Mesenchymal stem cell (in vitro differentiated cells and primary cell): Measurements from ENCODE around the gene CNTNAP2.

Experiments used
- DNase-seq: peaks from one replicate; pipeline ENCODE4 v3.0.0-alpha.2; 2013
- H2AFZ ChIP-seq: one replicate; pipeline ENCODE4 v1.6.1; 2013; ENCODE audit warnings: low read depth, mild to moderate bottlenecking, control low read depth, inconsistent platforms, low read length, moderate library complexity
- H2AK5ac ChIP-seq: 2 replicates; pipeline ENCODE4 v1.6.1; 2013; ENCODE audit warnings: low read length, moderate library complexity, mild to moderate bottlenecking, inconsistent platforms; ENCODE audit not compliant: severe bottlenecking
- H2BK120ac ChIP-seq: one replicate; pipeline ENCODE4 v1.6.1; 2013; ENCODE audit warnings: low read depth, mild to moderate bottlenecking, inconsistent platforms, low read length, moderate library complexity
- H2BK12ac ChIP-seq, 2 experiments: one replicate each; pipeline ENCODE4 v1.6.1; 2013; ENCODE audit warnings: inconsistent platforms in 2 of 2, low read length in 2 of 2, mild to moderate bottlenecking in 2 of 2, moderate library complexity in 2 of 2, control low read depth in 1 of 2
- H2BK15ac ChIP-seq: one replicate; pipeline ENCODE4 v1.6.1; 2013; ENCODE audit warnings: mild to moderate bottlenecking, low read depth, inconsistent platforms; ENCODE audit not compliant: poor library complexity, severe bottlenecking
- H2BK5ac ChIP-seq: 2 replicates; pipeline ENCODE4 v1.6.1; 2013; ENCODE audit warnings: low read depth, mild to moderate bottlenecking, low read length, control low read depth, inconsistent platforms; ENCODE audit not compliant: poor library complexity, severe bottlenecking
- H3K14ac ChIP-seq, 2 experiments: one replicate each; pipeline ENCODE4 v1.6.1; 2013; ENCODE audit warnings: inconsistent platforms in 2 of 2, low read length in 2 of 2, control low read depth in 1 of 2, mild to moderate bottlenecking in 1 of 2, moderate library complexity in 1 of 2
- H3K18ac ChIP-seq, 2 experiments: one replicate each; pipeline ENCODE4 v1.6.1; 2013; ENCODE audit warnings: inconsistent platforms in 2 of 2, low read length in 2 of 2, control low read depth in 1 of 2, low read depth in 1 of 2, mild to moderate bottlenecking in 1 of 2
- H3K23ac ChIP-seq, 2 experiments: one replicate each; pipeline ENCODE4 v1.6.1; 2013; ENCODE audit warnings: inconsistent platforms in 2 of 2, low read length in 2 of 2, mild to moderate bottlenecking in 2 of 2, moderate library complexity in 2 of 2, control low read depth in 1 of 2
- H3K27ac ChIP-seq: 2 replicates; pipeline ENCODE4 v1.5.1; 2013; ENCODE audit warnings: mild to moderate bottlenecking, moderate library complexity, low read length, control low read depth, inconsistent platforms; ENCODE audit not compliant: poor library complexity, severe bottlenecking
- H3K27me3 ChIP-seq, 2 experiments: 2 replicates each; pipeline versions ENCODE4 v1.6.1 to v1.7.0; 2013; ENCODE audit warnings: low read length in 2 of 2, mild to moderate bottlenecking in 2 of 2, moderate library complexity in 2 of 2, control low read depth in 1 of 2, inconsistent platforms in 1 of 2; ENCODE audit not compliant: control insufficient read depth in 1 of 2, insufficient read depth in 1 of 2
- H3K36me3 ChIP-seq, 2 experiments: 2 replicates each; pipeline versions ENCODE4 v1.6.1 to v1.7.0; 2013; ENCODE audit warnings: low read length in 2 of 2, control low read depth in 1 of 2, inconsistent platforms in 1 of 2, low read depth in 1 of 2, mild to moderate bottlenecking in 1 of 2; ENCODE audit not compliant: insufficient read depth in 2 of 2, control insufficient read depth in 1 of 2
- H3K4ac ChIP-seq, 2 experiments: one replicate each; pipeline ENCODE4 v1.6.1; 2013; ENCODE audit warnings: inconsistent platforms in 2 of 2, low read length in 2 of 2, mild to moderate bottlenecking in 2 of 2, moderate library complexity in 2 of 2, control low read depth in 1 of 2, low read depth in 1 of 2
- H3K4me1 ChIP-seq: 2 replicates; pipeline ENCODE4 v1.6.1; 2013; ENCODE audit warnings: low read depth, low read length, control low read depth; ENCODE audit not compliant: control insufficient read depth, insufficient read depth
- H3K4me2 ChIP-seq: 2 replicates; pipeline ENCODE4 v1.6.1; 2013; ENCODE audit warnings: low read length, mild to moderate bottlenecking, inconsistent platforms; ENCODE audit not compliant: poor library complexity, severe bottlenecking
- H3K4me3 ChIP-seq, 2 experiments: 2 replicates each; pipeline versions ENCODE4 v1.5.1 to v1.7.0; 2013; ENCODE audit warnings: low read length in 2 of 2, mild to moderate bottlenecking in 2 of 2, control low read depth in 1 of 2, low read depth in 1 of 2; ENCODE audit not compliant: insufficient read depth in 1 of 2
- H3K79me1 ChIP-seq: replicated peaks from 2 replicates; pipeline ENCODE4 v1.6.1; 2013; ENCODE audit warnings: mild to moderate bottlenecking, control low read depth, low read length, inconsistent platforms; ENCODE audit not compliant: poor library complexity, severe bottlenecking
- H3K9ac ChIP-seq: 2 replicates; pipeline ENCODE4 v1.7.0; 2013; ENCODE audit warnings: mild to moderate bottlenecking, low read length, moderate library complexity
- H3K9me3 ChIP-seq: 2 replicates; pipeline ENCODE4 v1.7.0; 2013; ENCODE audit warnings: mild to moderate bottlenecking, low read length; ENCODE audit not compliant: control insufficient read depth
- H4K8ac ChIP-seq: one replicate; pipeline ENCODE4 v1.6.1; 2013; ENCODE audit warnings: inconsistent platforms, mild to moderate bottlenecking, low read length, moderate library complexity
- H4K91ac ChIP-seq: one replicate; pipeline ENCODE4 v1.6.1; 2013; ENCODE audit warnings: mild to moderate bottlenecking, low read length, inconsistent platforms
- WGBS: methylation state at CpG from one replicate; pipeline ENCODE4 v1.1.7; 2013; ENCODE audit warnings: mixed read lengths; 5-methylcytosine and 5-hydroxymethylcytosine counted together

The CNTNAP2 gene

DNA sequence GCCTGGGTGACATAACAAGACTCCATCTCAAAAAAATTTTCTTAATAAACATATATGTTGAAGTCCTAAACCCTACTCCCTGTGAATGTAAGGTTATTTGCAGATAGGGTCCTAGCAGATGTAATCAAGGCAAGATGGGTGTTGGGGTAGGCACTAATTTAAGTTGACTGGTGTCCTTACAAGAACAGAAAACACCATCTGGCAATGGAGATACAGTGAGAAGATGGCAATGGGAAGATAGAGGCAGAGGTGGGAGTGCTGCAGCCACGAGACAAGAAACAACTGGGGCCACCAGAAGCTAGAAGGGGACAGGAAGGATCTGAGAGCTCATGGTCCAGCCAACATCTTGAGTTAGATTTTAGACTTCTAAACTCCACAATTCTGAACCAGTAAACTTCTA, 606.4 kb downstream of the CNTNAP2 start:
- Histone ChIP-seq H2BK15ac (no peak overlapping the region), H3K23ac (no peak overlapping the region), H2AK5ac (no peak overlapping the region), H2AFZ (no peak overlapping the region), H3K27ac (no peak overlapping the region), H3K9me3 (peaks cover 8% of the 10 kb centered on the region), H3K18ac (no peak overlapping the region), H3K4me3 (no peak overlapping the region), H2BK12ac (no peak overlapping the region), H3K4me2 (no peak overlapping the region), H3K79me1 (no peaks in the 10 kb centered on the region), H4K8ac (no peak overlapping the region), H4K91ac (no peak overlapping the region), H3K4ac (no peak overlapping the region), H2BK5ac (no peak overlapping the region), H3K36me3 (no peaks in the 10 kb centered on the region), H3K27me3 (no peaks in the 10 kb centered on the region), H2BK120ac (no peak overlapping the region), H3K14ac (no peak overlapping the region), H3K4me1 (no peaks in the 10 kb centered on the region), H3K9ac (no peak overlapping the region)
- no peak for DNase-seq
- 63% methylated on average over 1 of the region's 1 CpG for whole genome bisulfite sequencing

DNA sequence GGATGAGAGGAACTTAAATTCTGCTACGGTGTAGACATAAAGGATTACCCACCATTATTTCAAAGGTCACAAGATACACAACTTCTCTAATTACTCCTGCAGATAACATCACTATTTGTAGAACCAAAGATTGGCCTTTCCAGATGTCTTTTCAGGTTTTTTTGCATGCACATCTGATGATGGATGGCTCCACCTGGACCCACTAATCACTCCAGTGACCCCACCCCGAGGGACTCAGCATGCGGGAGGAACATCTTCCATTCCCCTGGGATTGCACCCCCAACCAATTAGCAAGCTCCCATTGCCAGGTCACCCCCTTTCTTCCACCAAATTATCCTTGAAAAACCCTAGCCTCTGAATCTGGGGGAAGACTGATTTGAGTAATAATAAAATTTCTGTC, 608.9 kb downstream of the CNTNAP2 start:
- Histone ChIP-seq H3K27ac (no peak overlapping the region), H3K27me3 (no peaks in the 10 kb centered on the region), H3K36me3 (no peaks in the 10 kb centered on the region), H3K18ac (no peak overlapping the region), H2BK5ac (no peak overlapping the region), H3K4ac (no peak overlapping the region), H4K8ac (no peak overlapping the region), H3K14ac (no peak overlapping the region), H2AFZ (no peak overlapping the region), H4K91ac (no peak overlapping the region), H3K9ac (no peak overlapping the region), H2BK12ac (no peak overlapping the region), H3K4me1 (no peaks in the 10 kb centered on the region), H3K23ac (no peak overlapping the region), H3K4me3 (no peak overlapping the region), H3K9me3 (peaks cover 3% of the 10 kb centered on the region), H2BK15ac (no peak overlapping the region), H2AK5ac (no peak overlapping the region), H3K4me2 (no peak overlapping the region), H2BK120ac (no peak overlapping the region), H3K79me1 (no peaks in the 10 kb centered on the region)
- DNase-seq = no peak
- 84% methylated on average over 3 of the region's 3 CpGs for WGBS

DNA sequence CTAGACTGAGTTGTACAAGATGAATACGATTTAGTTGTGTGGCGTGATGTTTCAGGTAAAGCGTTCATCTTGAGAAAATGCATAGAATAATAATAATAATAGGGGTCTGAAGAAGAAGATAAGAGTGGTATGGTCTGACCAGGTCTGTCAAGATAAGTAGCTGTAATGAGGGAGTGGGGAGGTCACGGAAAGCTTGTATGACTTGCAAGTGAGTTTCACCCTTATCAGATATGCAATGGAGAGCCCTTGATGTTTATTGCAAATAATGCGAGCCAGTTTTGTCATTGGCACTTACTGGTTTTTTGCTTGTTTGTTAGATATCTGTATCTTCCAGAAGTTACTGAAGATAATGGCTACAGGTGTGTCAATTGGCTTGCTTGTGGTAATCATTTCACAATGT, 611.5 kb downstream of the CNTNAP2 start:
- H3K4me2 ChIP-seq = no peak overlapping the region
- no peak overlapping the region for H2AK5ac ChIP-seq
- H2AFZ ChIP-seq = no peak overlapping the region
- no peak overlapping the region for H4K8ac ChIP-seq
- no peak overlapping the region for H2BK15ac ChIP-seq
- WGBS = 91% methylated on average over 5 of the region's 5 CpGs
- H3K36me3 ChIP-seq = no peaks in the 10 kb centered on the region
- no peaks in the 10 kb centered on the region for H3K27me3 ChIP-seq
- H3K14ac ChIP-seq = no peak overlapping the region
- no peak for DNase-seq
- no peak overlapping the region for H3K9ac ChIP-seq
- H3K4me3 ChIP-seq = no peak overlapping the region
- H2BK120ac ChIP-seq = no peak overlapping the region
- no peaks in the 10 kb centered on the region for H3K79me1 ChIP-seq
- no peak overlapping the region for H3K23ac ChIP-seq
- no peak overlapping the region for H3K4ac ChIP-seq
- no peak overlapping the region for H3K27ac ChIP-seq
- no peaks in the 10 kb centered on the region for H3K4me1 ChIP-seq
- peaks cover 3% of the 10 kb centered on the region for H3K9me3 ChIP-seq
- no peak overlapping the region for H4K91ac ChIP-seq
- H2BK12ac ChIP-seq = no peak overlapping the region
- no peak overlapping the region for H3K18ac ChIP-seq
- H2BK5ac ChIP-seq = no peak overlapping the region

DNA sequence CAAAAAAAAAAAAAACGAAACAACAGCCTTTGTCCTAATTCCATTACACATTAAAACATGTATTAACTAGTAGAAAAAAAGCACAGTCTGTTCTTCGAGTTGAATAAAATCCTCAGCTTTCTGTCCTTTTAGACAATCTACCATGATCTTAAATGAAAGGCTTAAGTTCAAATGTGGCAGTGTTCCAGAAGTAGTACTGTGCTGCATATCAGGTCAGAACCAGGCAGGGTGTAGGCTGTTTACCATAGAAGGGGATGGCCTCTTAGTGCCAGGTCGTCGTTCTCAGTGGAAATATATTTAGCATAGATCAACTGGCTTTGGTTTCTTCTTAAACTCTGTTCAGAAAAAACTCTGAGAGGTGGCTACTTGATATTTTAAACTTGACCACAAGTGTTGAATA, 612.0 kb downstream of the CNTNAP2 start:
- H3K4me1 ChIP-seq = no peaks in the 10 kb centered on the region

More for the DNA sequence above, 612.0 kb downstream of the CNTNAP2 start:
- Histone ChIP-seq H2AK5ac (no peak overlapping the region), H3K23ac (no peak overlapping the region), H2BK5ac (no peak overlapping the region), H3K79me1 (no peaks in the 10 kb centered on the region), H3K4me3 (no peak overlapping the region), H2BK15ac (no peak overlapping the region), H3K36me3 (no peaks in the 10 kb centered on the region), H3K9ac (no peak overlapping the region), H2BK12ac (no peak overlapping the region), H3K4me2 (no peak overlapping the region), H3K4ac (no peak overlapping the region), H4K8ac (no peak overlapping the region), H3K27ac (no peak overlapping the region), H3K27me3 (no peaks in the 10 kb centered on the region), H3K9me3 (peaks cover 3% of the 10 kb centered on the region), H2BK120ac (no peak overlapping the region), H2AFZ (no peak overlapping the region), H4K91ac (no peak overlapping the region), H3K14ac (no peak overlapping the region), H3K18ac (no peak overlapping the region)
- WGBS = 33% methylated on average over 1 of the region's 4 CpGs
- DNase-seq = no peak
